ENCODE data around the gene KATNB1.

KATNB1 gene

GRCh38 chr16:57704905-57705852, 30.4 kb upstream of the KATNB1 start:
- TF ChIP-seq ZC3H10 (CRISPR knock-in tag; IDR thresholded peaks at IDR 0.05) (no peak), BACH2 (CRISPR knock-in tag; IDR thresholded peaks at IDR 0.05; ENCODE audit: borderline replicate concordance) (no peak), TCF4 (CRISPR knock-in tag; IDR thresholded peaks at IDR 0.05; ENCODE audit: borderline replicate concordance) (no peak), TOX (CRISPR knock-in tag; IDR thresholded peaks at IDR 0.05; ENCODE audit: borderline replicate concordance) (no peak), GLIS3 (CRISPR knock-in tag; IDR thresholded peaks at IDR 0.05) (no peak), ZFP30 (CRISPR knock-in tag; IDR thresholded peaks at IDR 0.05) (no peak), ZNF70 (CRISPR knock-in tag; IDR thresholded peaks at IDR 0.05) (no peak), SNAI2 (CRISPR knock-in tag; IDR thresholded peaks at IDR 0.05) (no peak), ARNTL (CRISPR knock-in tag; IDR thresholded peaks at IDR 0.05; ENCODE audit: borderline replicate concordance, low read depth) (no peak), ESRRG (CRISPR knock-in tag; IDR thresholded peaks at IDR 0.05) (no peak), CSRNP3 (CRISPR knock-in tag; IDR thresholded peaks at IDR 0.05) (no peak), RARB (CRISPR knock-in tag; IDR thresholded peaks at IDR 0.05) (no peak), POU6F1 (CRISPR knock-in tag; IDR thresholded peaks at IDR 0.05; ENCODE audit: borderline replicate concordance, low read depth) (no peak), CSDC2 (CRISPR knock-in tag; IDR thresholded peaks at IDR 0.05) (no peak), OSR1 (CRISPR knock-in tag; IDR thresholded peaks at IDR 0.05) (no peak), PPARA (CRISPR knock-in tag; IDR thresholded peaks at IDR 0.05; ENCODE audit: borderline replicate concordance) (no peak), TSHZ2 (CRISPR knock-in tag; IDR thresholded peaks at IDR 0.05) (no peak), ZFP3 (CRISPR knock-in tag; IDR thresholded peaks at IDR 0.05) (no peak), CREB5 (CRISPR knock-in tag; IDR thresholded peaks at IDR 0.05; ENCODE audit: low read depth) (no peak), ZNF565 (CRISPR knock-in tag; conservative IDR thresholded peaks at IDR 0.05; ENCODE audit: low read depth) (no peak)
- ATAC-seq: no peak

- ATAC-seq: no peak
Measured at GRCh38 chr16:57706717-57707116, 28.9 kb upstream of the KATNB1 start.

GRCh38 chr16:57707331-57707730, 28.2 kb upstream of the KATNB1 start:
- no peak for TF ChIP-seq BACH2 (CRISPR knock-in tag; IDR thresholded peaks at IDR 0.05; ENCODE audit: borderline replicate concordance)
- TF ChIP-seq CSDC2 (CRISPR knock-in tag; IDR thresholded peaks at IDR 0.05): no peak
- no peak for TF ChIP-seq SNAI2 (CRISPR knock-in tag; IDR thresholded peaks at IDR 0.05)
- no peak for TF ChIP-seq PPARA (CRISPR knock-in tag; IDR thresholded peaks at IDR 0.05; ENCODE audit: borderline replicate concordance)
- no peak for TF ChIP-seq ZNF565 (CRISPR knock-in tag; conservative IDR thresholded peaks at IDR 0.05; ENCODE audit: low read depth)
- TF ChIP-seq ZNF70 (CRISPR knock-in tag; IDR thresholded peaks at IDR 0.05): no peak
- TF ChIP-seq ZC3H10 (CRISPR knock-in tag; IDR thresholded peaks at IDR 0.05): no peak
- TF ChIP-seq ISL1 (CRISPR knock-in tag; IDR thresholded peaks at IDR 0.05): no peak
- TF ChIP-seq CSRNP3 (CRISPR knock-in tag; IDR thresholded peaks at IDR 0.05): no peak
- TF ChIP-seq TCF4 (CRISPR knock-in tag; IDR thresholded peaks at IDR 0.05; ENCODE audit: borderline replicate concordance): no peak
- ATAC-seq: no peak

More at GRCh38 chr16:57706717-57707116, 28.9 kb upstream of the KATNB1 start:
- TF ChIP-seq SNAI2 (CRISPR knock-in tag; IDR thresholded peaks at IDR 0.05) (no peak), TCF4 (CRISPR knock-in tag; IDR thresholded peaks at IDR 0.05; ENCODE audit: borderline replicate concordance) (no peak), RARB (CRISPR knock-in tag; IDR thresholded peaks at IDR 0.05) (no peak), ZFP30 (CRISPR knock-in tag; IDR thresholded peaks at IDR 0.05) (no peak), ESRRG (CRISPR knock-in tag; IDR thresholded peaks at IDR 0.05) (no peak)
